Pancreas (tissue), 10 donors: Measurements from ENCODE around the gene CAPN5. TPM values are rescaled to one million over a fixed set of nuclear protein-coding genes. Genes with fewer than 3 reads are reported as not detected.

Experiments used
- ATAC-seq, 4 donors: fragments of 200-7000 bp; cut with Tn5 transposase; one replicate each; pipeline versions ENCODE4 v1.8.0 to v1.9.1; 2020; ENCODE audit warnings: mild to moderate bottlenecking in 4 of 4, moderate library complexity in 4 of 4
- DNase-seq, 6 donors: peaks; one replicate each; pipeline ENCODE4 v3.0.0-alpha.2; 2020
- FAIRE-seq: peaks from 2 replicates; lab custom pipeline; 2012; peaks lifted over from hg19 to GRCh38; lab: Jason Lieb, UNC
- H3K27ac ChIP-seq, 4 donors: fragments of 200-600 bp; sonication (generic); 1 replicate in 3 of 4; 2 replicates in 1 of 4; pipeline versions ENCODE4 v1.5.0 to v1.8.0; 2020
- H3K27me3 ChIP-seq, 4 donors: fragments of 200-600 bp; one replicate each; pipeline ENCODE4 v1.8.0; 2021
- H3K36me3 ChIP-seq, 3 donors: fragments of 200-600 bp; sonication (generic) in 1 of 3; one replicate each; pipeline versions ENCODE4 v1.5.0 to v1.8.0; 2020 to 2021
- H3K4me1 ChIP-seq, 3 donors: fragments of 200-600 bp; one replicate each; pipeline ENCODE4 v1.8.0; 2021
- H3K4me3 ChIP-seq, 4 donors: fragments of 200-600 bp; sonication (generic) in 2 of 4; one replicate each; pipeline versions ENCODE4 v1.5.0 to v1.8.0; 2020 to 2021
- H3K9me3 ChIP-seq, 4 donors: fragments of 200-600 bp; one replicate each; pipeline ENCODE4 v1.8.0; 2021
- CTCF ChIP-seq, 4 donors: fragments of 200-600 bp; sonication (generic) in 3 of 4; IDR thresholded peaks; one replicate each; pipeline versions ENCODE4 v1.5.0 to v1.8.0; 2021; ENCODE audit warnings: antibody characterized with exemption in 4 of 4
- WGBS, 2 donors: extraction: QIAGEN DNeasy Blood & Tissue Kit; methylation state at CpG; one replicate each; pipeline ENCODE4 v1.1.7; 2013; 5-methylcytosine and 5-hydroxymethylcytosine counted together
- intact Hi-C, 3 donors: fragments of 100-400 bp; cut with DNase I; formaldehyde crosslinking; loops; one replicate each; pipeline versions ENCODE4 v1.11.1 to v1.14.2; 2022
- polyA plus RNA-seq, 2 donors: library from polyadenylated mRNA; stranded (reverse); fragments of 200-250 nt; gene quantifications; one replicate each; pipeline ENCODE4 v1.2.3, GENCODE V29; 2013
- total RNA-seq, 6 donors: library from RNA; stranded (reverse); fragmentation: NEBNext Ultra II Directional in 4 of 6; extraction: Animal tissue kit (Norgen Biotek cat#: 25700) in 4 of 6; gene quantifications; one replicate each; pipeline versions ENCODE4 v1.2.1 to v1.2.4, GENCODE V29; 2021 to 2023
- donor health status: healthy with polysubstance abuse.
- donor health status: DM: no; HTN: no; CAD: no; lungs with moderate emphysema.
- donor health status: DM: no; HTN: no; CAD: no.
- donor health status: control.
- donor health status: control.
- donor health status: Bipolar disorder and iron deficiency.
- donor health status: DM: yes; HTN: yes; CAD: no.
- donor health status: DM: no; HTN: no; CAD: no.
- donor health status: DM: no; HTN: no; CAD: no.
- donor health status: DM: yes; HTN: yes; CAD: no.

CAPN5 gene
- total and polyA plus RNA-seq, 8 donors = 3.3 to 11.0 (median 6.1) TPM

DNA sequence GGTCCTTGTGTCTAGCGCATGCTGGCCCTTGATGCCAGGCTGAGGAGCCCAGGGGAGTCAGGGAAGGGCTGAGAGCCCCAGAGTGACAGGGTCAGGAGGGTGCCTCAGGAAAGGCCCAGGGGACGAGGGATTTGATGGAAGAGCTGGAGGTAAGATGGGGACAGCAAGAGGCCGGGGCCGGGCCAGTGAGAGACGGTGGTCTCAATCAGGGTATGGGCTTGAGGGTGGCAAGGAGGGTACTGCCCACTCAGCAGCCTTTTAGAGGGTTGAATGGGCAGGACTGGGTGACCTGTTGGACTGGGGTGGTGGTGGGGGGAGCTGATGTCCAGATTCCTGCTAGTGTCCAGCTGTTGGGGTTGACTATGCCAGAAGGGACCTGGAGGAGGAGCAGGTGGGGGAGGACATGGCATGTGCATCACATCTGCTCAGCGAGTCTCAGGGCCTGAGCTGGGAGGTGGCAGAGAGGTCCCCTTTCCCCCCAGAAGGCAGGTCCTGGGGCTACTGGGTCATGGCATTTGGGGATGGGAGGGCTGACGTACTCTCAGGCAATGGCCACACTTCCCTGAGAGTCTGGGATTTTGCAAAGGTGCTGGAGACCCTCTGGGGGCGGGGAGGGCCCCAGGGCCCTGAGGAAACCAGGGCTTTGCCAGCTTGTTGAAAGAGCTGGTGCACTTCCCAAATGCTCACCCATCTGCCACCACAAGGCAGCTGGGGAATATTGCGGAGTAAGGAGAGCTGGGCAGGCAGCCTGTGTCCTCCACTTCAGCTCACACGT is 79.7 kb downstream of the CAPN5 start:
- no peaks in the 10 kb centered on the region for H3K36me3 ChIP-seq
- intact Hi-C loops = no loop called here
- no peaks in the 10 kb centered on the region for H3K4me1 ChIP-seq
- 89 to 91% methylated on average over 10 of the region's 10 CpGs for WGBS, 2 donors
- no peaks in the 10 kb centered on the region for H3K9me3 ChIP-seq
- H3K4me3 ChIP-seq = no peak overlapping the region
- H3K27me3 ChIP-seq = no peaks in the 10 kb centered on the region
- DNase-seq = peak in 1 of 6 donors; percentile 30
- H3K27ac ChIP-seq = no peak overlapping the region
- TF ChIP-seq CTCF (IDR thresholded peaks at IDR 0.05) = no peak
- no peak for FAIRE-seq
- no peak for ATAC-seq

- H3K27ac ChIP-seq = no peak overlapping the region
- H3K27me3 ChIP-seq = no peaks in the 10 kb centered on the region
- H3K4me3 ChIP-seq = no peak overlapping the region
- no peaks in the 10 kb centered on the region for H3K4me1 ChIP-seq
- DNase-seq (no peak), FAIRE-seq (no peak), ATAC-seq (no peak)
- no peak for TF ChIP-seq CTCF (IDR thresholded peaks at IDR 0.05)
- no peaks in the 10 kb centered on the region for H3K36me3 ChIP-seq
- 90 to 91% methylated on average over 1 of the region's 1 CpG for WGBS, 2 donors
- intact Hi-C loops = no loop called here
- no peaks in the 10 kb centered on the region for H3K9me3 ChIP-seq
These were observed 80.2 kb downstream of the CAPN5 start for GRCh38 chr11:77147036-77147315.

DNA sequence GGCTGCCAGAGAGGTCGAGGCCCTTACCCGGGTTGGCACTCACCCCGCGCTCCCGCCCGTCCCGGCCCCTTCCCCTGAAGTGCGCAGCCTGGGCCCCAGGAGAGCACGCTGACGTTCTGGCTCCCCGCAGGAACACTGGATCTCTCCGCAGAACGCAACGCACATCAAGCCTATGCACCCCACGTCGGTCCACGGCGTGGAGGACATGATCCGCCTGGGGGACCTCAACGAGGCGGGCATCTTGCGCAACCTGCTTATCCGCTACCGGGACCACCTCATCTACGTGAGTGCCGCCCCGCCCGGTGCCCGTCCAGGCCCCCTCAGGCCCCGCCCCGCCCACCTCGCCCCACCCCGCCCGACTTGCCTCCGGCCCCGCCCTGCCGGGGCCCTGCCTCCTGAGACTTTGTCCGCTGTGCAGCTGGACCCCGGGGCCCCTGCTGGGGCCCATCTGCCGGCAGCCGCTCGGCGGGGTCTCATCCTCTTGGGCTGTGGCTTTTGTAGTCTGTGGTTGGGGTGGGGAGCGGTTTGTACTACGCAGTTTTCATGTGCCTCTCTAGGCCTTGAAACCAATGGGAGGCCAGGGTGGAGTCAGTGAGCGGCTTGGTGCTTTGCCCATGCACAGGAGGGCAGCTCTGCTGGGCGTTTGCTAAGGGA is 81.0 kb downstream of the CAPN5 start:
- intact Hi-C loops = no loop called here
- no peak for TF ChIP-seq CTCF (IDR thresholded peaks at IDR 0.05)
- DNase-seq (peak in 1 of 6 donors; percentile 60), FAIRE-seq (no peak), ATAC-seq (peak; percentile 36 to 80 (median 67))
- H3K36me3 ChIP-seq = no peaks in the 10 kb centered on the region
- H3K27me3 ChIP-seq = no peaks in the 10 kb centered on the region
- H3K4me3 ChIP-seq = peak overlapping the region in 2 of 4 donors; percentile 14 to 25
- H3K27ac ChIP-seq = no peak overlapping the region
- no peaks in the 10 kb centered on the region for H3K4me1 ChIP-seq
- H3K9me3 ChIP-seq = no peaks in the 10 kb centered on the region
- WGBS, 2 donors = 26 to 43% methylated on average over 38 to 47 of the region's 47 CpGs

GRCh38 chr11:77148963-77149715 is 82.4 kb downstream of the CAPN5 start:
- intact Hi-C loops = no loop called here
- H3K4me1 ChIP-seq = no peaks in the 10 kb centered on the region
- no peak overlapping the region for H3K27ac ChIP-seq
- H3K4me3 ChIP-seq = no peak overlapping the region
- H3K9me3 ChIP-seq = no peaks in the 10 kb centered on the region
- peak in 1 of 6 donors; percentile 38 for DNase-seq
- FAIRE-seq = no peak
- WGBS, 2 donors = 89 to 93% methylated on average over 8 of the region's 8 CpGs
- no peaks in the 10 kb centered on the region for H3K36me3 ChIP-seq
- ATAC-seq = no peak
- H3K27me3 ChIP-seq = no peaks in the 10 kb centered on the region
- no peak for TF ChIP-seq CTCF (IDR thresholded peaks at IDR 0.05)
